HEK293 (cell line): ENCODE results near the gene HM13.

ENCODE experiments used
- CTCF ChIA-PET: fragments of 350-600 bp; formaldehyde crosslinking; extraction: SDS; loops from one replicate; lab custom pipeline; 2021; ENCODE audit warnings: antibody characterized with exemption; lab: Yijun Ruan, JAX
- POLR2A ChIA-PET: fragments of 300-600 bp; formaldehyde crosslinking; extraction: SDS; loops from one replicate; lab custom pipeline; 2020; ENCODE audit warnings: antibody characterized with exemption, inconsistent platforms; lab: Yijun Ruan, JAX
- H3K27ac ChIP-seq: fragments of 200-500 bp; sonication (Bioruptor generic); 2 replicates; pipeline ENCODE4 v1.5.1; 2014; ENCODE audit warnings: low read depth, low read length, control low read depth, inconsistent platforms; ENCODE audit errors: extremely low read depth
- H3K36me3 ChIP-seq, 2 experiments: fragments of 200-500 bp in 1 of 2; sonication (Bioruptor generic) in 1 of 2; 1 replicate in 1 of 2; 2 replicates in 1 of 2; pipeline ENCODE4 v1.5.1; 2014 to 2017; ENCODE audit warnings: inconsistent platforms in 2 of 2, low read length in 2 of 2; ENCODE audit not compliant: control insufficient read depth in 2 of 2, insufficient read depth in 1 of 2
- H3K4me1 ChIP-seq: fragments of 200-500 bp; sonication (Bioruptor generic); 2 replicates; pipeline ENCODE4 v1.5.1; 2014; ENCODE audit warnings: mild to moderate bottlenecking, low read length, inconsistent platforms; ENCODE audit not compliant: control insufficient read depth, insufficient read depth
- H3K4me3 ChIP-seq: 2 replicates; pipeline ENCODE4 v1.5.1; 2011; ENCODE audit warnings: low read depth, mild to moderate bottlenecking, control low read depth, low read length, moderate library complexity
- H3K9me3 ChIP-seq: fragments of 200-500 bp; sonication (Bioruptor generic); 2 replicates; pipeline ENCODE4 v1.5.1; 2014; ENCODE audit warnings: low read depth, low read length, inconsistent platforms; ENCODE audit not compliant: control insufficient read depth, insufficient read depth
- KLF9 ChIP-seq: fragments of 450-650 bp; formaldehyde crosslinking; IDR thresholded peaks from 2 replicates; pipeline ENCODE4 v1.5.1; 2016; ENCODE audit warnings: missing biosample characterization, missing genetic modification characterization, low read depth
- OVOL3 ChIP-seq: fragments of 450-650 bp; formaldehyde crosslinking; IDR thresholded peaks from 2 replicates; pipeline ENCODE4 v1.5.1; 2016; ENCODE audit warnings: missing biosample characterization, missing genetic modification characterization
- ZBTB20 ChIP-seq: fragments of 450-650 bp; formaldehyde crosslinking; IDR thresholded peaks from 2 replicates; pipeline ENCODE4 v1.5.1; 2016; ENCODE audit warnings: missing biosample characterization, missing genetic modification characterization
- ZNF2 ChIP-seq: fragments of 450-650 bp; formaldehyde crosslinking; IDR thresholded peaks from 2 replicates; pipeline ENCODE4 v1.5.1; 2016; ENCODE audit warnings: missing biosample characterization, missing genetic modification characterization
- ZNF341 ChIP-seq: fragments of 450-650 bp; formaldehyde crosslinking; IDR thresholded peaks from 2 replicates; pipeline ENCODE4; 2016; ENCODE audit warnings: low read depth, missing biosample characterization, missing genetic modification characterization
- ZNF560 ChIP-seq: fragments of 450-650 bp; formaldehyde crosslinking; IDR thresholded peaks from 2 replicates; pipeline ENCODE4 v1.5.1; 2017; ENCODE audit warnings: missing biosample characterization, missing genetic modification characterization, borderline replicate concordance
- ZNF600 ChIP-seq: fragments of 450-650 bp; formaldehyde crosslinking; IDR thresholded peaks from 2 replicates; pipeline ENCODE4 v1.5.1; 2016; ENCODE audit warnings: missing biosample characterization, missing genetic modification characterization
- ZNF623 ChIP-seq: fragments of 450-650 bp; formaldehyde crosslinking; IDR thresholded peaks from 2 replicates; pipeline ENCODE4 v1.5.1; 2016; ENCODE audit warnings: missing biosample characterization, missing genetic modification characterization
- ZNF792 ChIP-seq: fragments of 450-650 bp; formaldehyde crosslinking; IDR thresholded peaks from 2 replicates; pipeline ENCODE4 v1.5.1; 2016; ENCODE audit warnings: missing biosample characterization, missing genetic modification characterization
- ZXDB ChIP-seq: fragments of 450-650 bp; formaldehyde crosslinking; IDR thresholded peaks from 2 replicates; pipeline ENCODE4 v1.5.1; 2016; ENCODE audit warnings: missing biosample characterization, missing genetic modification characterization
- TF ChIP-seq, protein P1 (sequence below): fragments of 450-650 bp; formaldehyde crosslinking; IDR thresholded peaks from 2 replicates; pipeline ENCODE4 v1.5.1; 2016; ENCODE audit warnings: missing biosample characterization, missing genetic modification characterization, borderline replicate concordance
- TF ChIP-seq, protein P2 (sequence below): fragments of 450-650 bp; formaldehyde crosslinking; IDR thresholded peaks from 2 replicates; pipeline ENCODE4 v1.5.1; 2016; ENCODE audit warnings: missing biosample characterization, missing genetic modification characterization, borderline replicate concordance
- TF ChIP-seq, protein P3 (sequence below): fragments of 450-650 bp; formaldehyde crosslinking; IDR thresholded peaks from 2 replicates; pipeline ENCODE4 v1.5.1; 2016; ENCODE audit warnings: missing biosample characterization, missing genetic modification characterization
- TF ChIP-seq, protein P4 (sequence below): fragments of 450-650 bp; formaldehyde crosslinking; IDR thresholded peaks from 2 replicates; pipeline ENCODE4 v1.5.0; 2017; ENCODE audit warnings: missing biosample characterization, missing genetic modification characterization, borderline replicate concordance
- TF ChIP-seq, protein P5 (sequence below): fragments of 450-650 bp; formaldehyde crosslinking; IDR thresholded peaks from 2 replicates; pipeline ENCODE4 v1.5.1; 2016; ENCODE audit warnings: missing biosample characterization, missing genetic modification characterization

The HM13 gene

DNA sequence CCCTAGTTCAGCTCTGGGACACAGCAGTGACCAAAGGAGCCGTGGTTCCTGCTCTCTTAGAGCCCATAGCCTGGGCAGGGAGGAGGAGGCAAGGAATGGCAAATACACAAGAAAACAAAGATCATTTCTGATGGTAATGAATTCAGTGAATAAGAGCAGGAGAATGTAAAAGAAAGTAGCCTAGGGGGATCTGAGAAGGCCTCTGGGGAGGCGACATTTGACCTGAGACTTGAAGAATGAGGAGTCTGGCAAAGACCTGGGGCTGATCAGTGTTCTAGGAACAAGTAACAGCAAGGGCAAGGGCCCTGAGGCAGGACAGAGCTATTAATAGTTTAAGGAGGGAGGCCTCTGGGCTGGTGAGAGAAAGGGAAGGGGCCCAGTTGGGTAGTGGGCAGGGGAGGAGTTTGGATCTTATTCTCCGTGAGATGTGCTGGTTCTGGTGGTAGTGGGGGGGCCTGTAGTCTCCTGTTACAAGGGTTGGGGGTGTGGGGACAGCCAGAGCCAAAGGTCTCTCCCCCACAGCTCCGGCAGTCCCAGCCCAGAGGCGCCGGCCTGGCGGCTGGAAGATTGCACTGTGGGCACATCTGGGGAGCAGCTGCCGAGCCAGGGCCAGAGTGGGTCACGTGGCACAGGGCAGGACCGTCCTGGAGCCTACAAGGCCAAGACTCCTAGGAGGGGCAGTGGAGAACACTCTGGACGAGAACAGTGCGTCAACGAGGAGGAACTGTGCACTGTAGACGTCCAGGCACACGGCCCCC is 81.6 kb downstream of the HM13 start:
- TF ChIP-seq, protein P1, sequence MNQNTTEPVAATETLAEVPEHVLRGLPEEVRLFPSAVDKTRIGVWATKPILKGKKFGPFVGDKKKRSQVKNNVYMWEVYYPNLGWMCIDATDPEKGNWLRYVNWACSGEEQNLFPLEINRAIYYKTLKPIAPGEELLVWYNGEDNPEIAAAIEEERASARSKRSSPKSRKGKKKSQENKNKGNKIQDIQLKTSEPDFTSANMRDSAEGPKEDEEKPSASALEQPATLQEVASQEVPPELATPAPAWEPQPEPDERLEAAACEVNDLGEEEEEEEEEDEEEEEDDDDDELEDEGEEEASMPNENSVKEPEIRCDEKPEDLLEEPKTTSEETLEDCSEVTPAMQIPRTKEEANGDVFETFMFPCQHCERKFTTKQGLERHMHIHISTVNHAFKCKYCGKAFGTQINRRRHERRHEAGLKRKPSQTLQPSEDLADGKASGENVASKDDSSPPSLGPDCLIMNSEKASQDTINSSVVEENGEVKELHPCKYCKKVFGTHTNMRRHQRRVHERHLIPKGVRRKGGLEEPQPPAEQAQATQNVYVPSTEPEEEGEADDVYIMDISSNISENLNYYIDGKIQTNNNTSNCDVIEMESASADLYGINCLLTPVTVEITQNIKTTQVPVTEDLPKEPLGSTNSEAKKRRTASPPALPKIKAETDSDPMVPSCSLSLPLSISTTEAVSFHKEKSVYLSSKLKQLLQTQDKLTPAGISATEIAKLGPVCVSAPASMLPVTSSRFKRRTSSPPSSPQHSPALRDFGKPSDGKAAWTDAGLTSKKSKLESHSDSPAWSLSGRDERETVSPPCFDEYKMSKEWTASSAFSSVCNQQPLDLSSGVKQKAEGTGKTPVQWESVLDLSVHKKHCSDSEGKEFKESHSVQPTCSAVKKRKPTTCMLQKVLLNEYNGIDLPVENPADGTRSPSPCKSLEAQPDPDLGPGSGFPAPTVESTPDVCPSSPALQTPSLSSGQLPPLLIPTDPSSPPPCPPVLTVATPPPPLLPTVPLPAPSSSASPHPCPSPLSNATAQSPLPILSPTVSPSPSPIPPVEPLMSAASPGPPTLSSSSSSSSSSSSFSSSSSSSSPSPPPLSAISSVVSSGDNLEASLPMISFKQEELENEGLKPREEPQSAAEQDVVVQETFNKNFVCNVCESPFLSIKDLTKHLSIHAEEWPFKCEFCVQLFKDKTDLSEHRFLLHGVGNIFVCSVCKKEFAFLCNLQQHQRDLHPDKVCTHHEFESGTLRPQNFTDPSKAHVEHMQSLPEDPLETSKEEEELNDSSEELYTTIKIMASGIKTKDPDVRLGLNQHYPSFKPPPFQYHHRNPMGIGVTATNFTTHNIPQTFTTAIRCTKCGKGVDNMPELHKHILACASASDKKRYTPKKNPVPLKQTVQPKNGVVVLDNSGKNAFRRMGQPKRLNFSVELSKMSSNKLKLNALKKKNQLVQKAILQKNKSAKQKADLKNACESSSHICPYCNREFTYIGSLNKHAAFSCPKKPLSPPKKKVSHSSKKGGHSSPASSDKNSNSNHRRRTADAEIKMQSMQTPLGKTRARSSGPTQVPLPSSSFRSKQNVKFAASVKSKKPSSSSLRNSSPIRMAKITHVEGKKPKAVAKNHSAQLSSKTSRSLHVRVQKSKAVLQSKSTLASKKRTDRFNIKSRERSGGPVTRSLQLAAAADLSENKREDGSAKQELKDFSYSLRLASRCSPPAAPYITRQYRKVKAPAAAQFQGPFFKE (tag by site-specific recombination) = no peak
- TF ChIP-seq, protein P2, sequence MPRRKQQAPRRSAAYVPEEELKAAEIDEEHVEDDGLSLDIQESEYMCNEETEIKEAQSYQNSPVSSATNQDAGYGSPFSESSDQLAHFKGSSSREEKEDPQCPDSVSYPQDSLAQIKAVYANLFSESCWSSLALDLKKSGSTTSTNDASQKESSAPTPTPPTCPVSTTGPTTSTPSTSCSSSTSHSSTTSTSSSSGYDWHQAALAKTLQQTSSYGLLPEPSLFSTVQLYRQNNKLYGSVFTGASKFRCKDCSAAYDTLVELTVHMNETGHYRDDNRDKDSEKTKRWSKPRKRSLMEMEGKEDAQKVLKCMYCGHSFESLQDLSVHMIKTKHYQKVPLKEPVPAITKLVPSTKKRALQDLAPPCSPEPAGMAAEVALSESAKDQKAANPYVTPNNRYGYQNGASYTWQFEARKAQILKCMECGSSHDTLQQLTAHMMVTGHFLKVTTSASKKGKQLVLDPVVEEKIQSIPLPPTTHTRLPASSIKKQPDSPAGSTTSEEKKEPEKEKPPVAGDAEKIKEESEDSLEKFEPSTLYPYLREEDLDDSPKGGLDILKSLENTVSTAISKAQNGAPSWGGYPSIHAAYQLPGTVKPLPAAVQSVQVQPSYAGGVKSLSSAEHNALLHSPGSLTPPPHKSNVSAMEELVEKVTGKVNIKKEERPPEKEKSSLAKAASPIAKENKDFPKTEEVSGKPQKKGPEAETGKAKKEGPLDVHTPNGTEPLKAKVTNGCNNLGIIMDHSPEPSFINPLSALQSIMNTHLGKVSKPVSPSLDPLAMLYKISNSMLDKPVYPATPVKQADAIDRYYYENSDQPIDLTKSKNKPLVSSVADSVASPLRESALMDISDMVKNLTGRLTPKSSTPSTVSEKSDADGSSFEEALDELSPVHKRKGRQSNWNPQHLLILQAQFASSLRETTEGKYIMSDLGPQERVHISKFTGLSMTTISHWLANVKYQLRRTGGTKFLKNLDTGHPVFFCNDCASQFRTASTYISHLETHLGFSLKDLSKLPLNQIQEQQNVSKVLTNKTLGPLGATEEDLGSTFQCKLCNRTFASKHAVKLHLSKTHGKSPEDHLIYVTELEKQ (tag by site-specific recombination) = no peak
- TF ChIP-seq, protein P3, sequence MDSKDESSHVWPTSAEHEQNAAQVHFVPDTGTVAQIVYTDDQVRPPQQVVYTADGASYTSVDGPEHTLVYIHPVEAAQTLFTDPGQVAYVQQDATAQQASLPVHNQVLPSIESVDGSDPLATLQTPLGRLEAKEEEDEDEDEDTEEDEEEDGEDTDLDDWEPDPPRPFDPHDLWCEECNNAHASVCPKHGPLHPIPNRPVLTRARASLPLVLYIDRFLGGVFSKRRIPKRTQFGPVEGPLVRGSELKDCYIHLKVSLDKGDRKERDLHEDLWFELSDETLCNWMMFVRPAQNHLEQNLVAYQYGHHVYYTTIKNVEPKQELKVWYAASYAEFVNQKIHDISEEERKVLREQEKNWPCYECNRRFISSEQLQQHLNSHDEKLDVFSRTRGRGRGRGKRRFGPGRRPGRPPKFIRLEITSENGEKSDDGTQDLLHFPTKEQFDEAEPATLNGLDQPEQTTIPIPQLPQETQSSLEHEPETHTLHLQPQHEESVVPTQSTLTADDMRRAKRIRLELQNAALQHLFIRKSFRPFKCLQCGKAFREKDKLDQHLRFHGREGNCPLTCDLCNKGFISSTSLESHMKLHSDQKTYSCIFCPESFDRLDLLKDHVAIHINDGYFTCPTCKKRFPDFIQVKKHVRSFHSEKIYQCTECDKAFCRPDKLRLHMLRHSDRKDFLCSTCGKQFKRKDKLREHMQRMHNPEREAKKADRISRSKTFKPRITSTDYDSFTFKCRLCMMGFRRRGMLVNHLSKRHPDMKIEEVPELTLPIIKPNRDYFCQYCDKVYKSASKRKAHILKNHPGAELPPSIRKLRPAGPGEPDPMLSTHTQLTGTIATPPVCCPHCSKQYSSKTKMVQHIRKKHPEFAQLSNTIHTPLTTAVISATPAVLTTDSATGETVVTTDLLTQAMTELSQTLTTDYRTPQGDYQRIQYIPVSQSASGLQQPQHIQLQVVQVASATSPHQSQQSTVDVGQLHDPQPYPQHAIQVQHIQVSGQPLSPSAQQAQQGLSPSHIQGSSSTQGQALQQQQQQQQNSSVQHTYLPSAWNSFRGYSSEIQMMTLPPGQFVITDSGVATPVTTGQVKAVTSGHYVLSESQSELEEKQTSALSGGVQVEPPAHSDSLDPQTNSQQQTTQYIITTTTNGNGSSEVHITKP (tag by site-specific recombination) = peak; percentile 84
- TF ChIP-seq KLF9 (tag by site-specific recombination) (no peak), ZNF792 (tag by site-specific recombination) (no peak), ZNF341 (no peak), ZNF600 (tag by site-specific recombination) (0 out of 2 replicates have a peak, but pooled peaks have one; percentile 19), ZBTB20 (tag by site-specific recombination) (no peak), ZNF623 (tag by site-specific recombination) (peak; percentile 85), ZNF2 (tag by site-specific recombination) (no peak), ZXDB (tag by site-specific recombination) (no peak), ZNF560 (no peak), OVOL3 (tag by site-specific recombination) (no peak)
- TF ChIP-seq, protein P4, sequence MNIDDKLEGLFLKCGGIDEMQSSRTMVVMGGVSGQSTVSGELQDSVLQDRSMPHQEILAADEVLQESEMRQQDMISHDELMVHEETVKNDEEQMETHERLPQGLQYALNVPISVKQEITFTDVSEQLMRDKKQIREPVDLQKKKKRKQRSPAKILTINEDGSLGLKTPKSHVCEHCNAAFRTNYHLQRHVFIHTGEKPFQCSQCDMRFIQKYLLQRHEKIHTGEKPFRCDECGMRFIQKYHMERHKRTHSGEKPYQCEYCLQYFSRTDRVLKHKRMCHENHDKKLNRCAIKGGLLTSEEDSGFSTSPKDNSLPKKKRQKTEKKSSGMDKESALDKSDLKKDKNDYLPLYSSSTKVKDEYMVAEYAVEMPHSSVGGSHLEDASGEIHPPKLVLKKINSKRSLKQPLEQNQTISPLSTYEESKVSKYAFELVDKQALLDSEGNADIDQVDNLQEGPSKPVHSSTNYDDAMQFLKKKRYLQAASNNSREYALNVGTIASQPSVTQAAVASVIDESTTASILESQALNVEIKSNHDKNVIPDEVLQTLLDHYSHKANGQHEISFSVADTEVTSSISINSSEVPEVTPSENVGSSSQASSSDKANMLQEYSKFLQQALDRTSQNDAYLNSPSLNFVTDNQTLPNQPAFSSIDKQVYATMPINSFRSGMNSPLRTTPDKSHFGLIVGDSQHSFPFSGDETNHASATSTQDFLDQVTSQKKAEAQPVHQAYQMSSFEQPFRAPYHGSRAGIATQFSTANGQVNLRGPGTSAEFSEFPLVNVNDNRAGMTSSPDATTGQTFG (tag by site-specific recombination) = no peak
- TF ChIP-seq, protein P5, sequence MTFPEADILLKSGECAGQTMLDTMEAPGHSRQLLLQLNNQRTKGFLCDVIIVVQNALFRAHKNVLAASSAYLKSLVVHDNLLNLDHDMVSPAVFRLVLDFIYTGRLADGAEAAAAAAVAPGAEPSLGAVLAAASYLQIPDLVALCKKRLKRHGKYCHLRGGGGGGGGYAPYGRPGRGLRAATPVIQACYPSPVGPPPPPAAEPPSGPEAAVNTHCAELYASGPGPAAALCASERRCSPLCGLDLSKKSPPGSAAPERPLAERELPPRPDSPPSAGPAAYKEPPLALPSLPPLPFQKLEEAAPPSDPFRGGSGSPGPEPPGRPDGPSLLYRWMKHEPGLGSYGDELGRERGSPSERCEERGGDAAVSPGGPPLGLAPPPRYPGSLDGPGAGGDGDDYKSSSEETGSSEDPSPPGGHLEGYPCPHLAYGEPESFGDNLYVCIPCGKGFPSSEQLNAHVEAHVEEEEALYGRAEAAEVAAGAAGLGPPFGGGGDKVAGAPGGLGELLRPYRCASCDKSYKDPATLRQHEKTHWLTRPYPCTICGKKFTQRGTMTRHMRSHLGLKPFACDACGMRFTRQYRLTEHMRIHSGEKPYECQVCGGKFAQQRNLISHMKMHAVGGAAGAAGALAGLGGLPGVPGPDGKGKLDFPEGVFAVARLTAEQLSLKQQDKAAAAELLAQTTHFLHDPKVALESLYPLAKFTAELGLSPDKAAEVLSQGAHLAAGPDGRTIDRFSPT (tag by site-specific recombination) = peak; percentile 24; the same call in 1 of the 2 replicates
- TF ChIP-seq, all 188 proteins: peak for 4
- ChIA-PET POLR2A (interaction anchor here (0.6 to 2.2 kb wide), 3 partner anchors 8 to 128 kb away, joined by 7 to 19 read pairs (median 8); partner anchors contain the start of gene ID1), CTCF (interaction anchor here (0.6 to 1.7 kb wide), 6 partner anchors 11 to 213 kb away, joined by 3 to 10 read pairs (median 4); no protein-coding TSS in a partner anchor)
- H3K36me3 ChIP-seq = no peaks in the 10 kb centered on the region
- H3K9me3 ChIP-seq = no peaks in the 10 kb centered on the region
- H3K4me1 ChIP-seq = no peaks in the 10 kb centered on the region
- no peak overlapping the region for H3K27ac ChIP-seq
- H3K4me3 ChIP-seq = no peak overlapping the region
